Measurements from ENCODE around the gene ZNF664. TPM values are rescaled to one million over a fixed set of nuclear protein-coding genes. Genes with fewer than 3 reads are reported as not detected.

Gene ZNF664
- polyA plus RNA-seq, 1 experiment = 42.4 TPM

GRCh38 chr12:124044021-124044420, 71.0 kb downstream of the ZNF664 start:
- Histone ChIP-seq H3K27me3 (ENCODE audit: control insufficient read depth, insufficient read depth, low read length) (peaks cover 1% of the 10 kb centered on the region), H3K4me3 (ENCODE audit: low read depth, low read length) (no peak overlapping the region), H3K36me3 (ENCODE audit: control insufficient read depth, insufficient read depth, low read length) (no peaks in the 10 kb centered on the region)
- no peak for DNase-seq (ENCODE audit: low read depth)
- CTCF ChIA-PET = interaction anchor here (0.9 to 2.0 kb wide), 6 partner anchors 10 to 731 kb away, joined by 3 to 12 read pairs (median 4); no protein-coding TSS in a partner anchor
- TF ChIP-seq CTCF (IDR thresholded peaks at IDR 0.05; ENCODE audit: insufficient read depth, low read depth, low read length) = no peak
- POLR2A ChIA-PET = no interaction called here

- no peak overlapping the region for H3K4me3 ChIP-seq (ENCODE audit: low read depth, low read length)
- CTCF ChIA-PET = interaction anchor here (2.0 to 3.5 kb wide), 2 partner anchors 276 to 727 kb away, joined by 7 to 14 read pairs; no protein-coding TSS in a partner anchor
- no peaks in the 10 kb centered on the region for H3K36me3 ChIP-seq (ENCODE audit: control insufficient read depth, insufficient read depth, low read length)
- peaks cover 1% of the 10 kb centered on the region for H3K27me3 ChIP-seq (ENCODE audit: control insufficient read depth, insufficient read depth, low read length)
- no peak for DNase-seq (ENCODE audit: low read depth)
- no peak for TF ChIP-seq CTCF (IDR thresholded peaks at IDR 0.05; ENCODE audit: insufficient read depth, low read depth, low read length)
- POLR2A ChIA-PET = no interaction called here
Observed at GRCh38 chr12:124044809-124045321, 71.8 kb downstream of the ZNF664 start.

GRCh38 chr12:124045671-124046455, 72.8 kb downstream of the ZNF664 start:
- DNase-seq (ENCODE audit: low read depth) = no peak
- CTCF ChIA-PET = interaction anchor here (0.6 to 3.5 kb wide), 4 partner anchors 13 to 725 kb away, joined by 4 to 14 read pairs (median 6); no protein-coding TSS in a partner anchor
- TF ChIP-seq CTCF (IDR thresholded peaks at IDR 0.05; ENCODE audit: insufficient read depth, low read depth, low read length) = no peak
- Histone ChIP-seq H3K36me3 (ENCODE audit: control insufficient read depth, insufficient read depth, low read length) (no peaks in the 10 kb centered on the region), H3K4me3 (ENCODE audit: low read depth, low read length) (no peak overlapping the region), H3K27me3 (ENCODE audit: control insufficient read depth, insufficient read depth, low read length) (peaks cover 1% of the 10 kb centered on the region)
- POLR2A ChIA-PET = no interaction called here

GRCh38 chr12:124046456-124046740, 73.4 kb downstream of the ZNF664 start:
- H3K4me3 ChIP-seq (ENCODE audit: low read depth, low read length) = no peak overlapping the region
- peaks cover 1% of the 10 kb centered on the region for H3K27me3 ChIP-seq (ENCODE audit: control insufficient read depth, insufficient read depth, low read length)
- no peak for TF ChIP-seq CTCF (IDR thresholded peaks at IDR 0.05; ENCODE audit: insufficient read depth, low read depth, low read length)
- H3K36me3 ChIP-seq (ENCODE audit: control insufficient read depth, insufficient read depth, low read length) = no peaks in the 10 kb centered on the region
- ChIA-PET CTCF (interaction anchor here (0.6 to 3.5 kb wide), 4 partner anchors 14 to 725 kb away, joined by 4 to 14 read pairs (median 6); no protein-coding TSS in a partner anchor), POLR2A (no interaction called here)
- no peak for DNase-seq (ENCODE audit: low read depth)

GRCh38 chr12:124047045-124047566, 74.1 kb downstream of the ZNF664 start:
- no peaks in the 10 kb centered on the region for H3K36me3 ChIP-seq (ENCODE audit: control insufficient read depth, insufficient read depth, low read length)
- no peak for TF ChIP-seq CTCF (IDR thresholded peaks at IDR 0.05; ENCODE audit: insufficient read depth, low read depth, low read length)
- ChIA-PET CTCF (interaction anchor here (0.6 to 3.5 kb wide), 5 partner anchors 14 to 725 kb away, joined by 3 to 14 read pairs (median 4); no protein-coding TSS in a partner anchor), POLR2A (no interaction called here)
- H3K27me3 ChIP-seq (ENCODE audit: control insufficient read depth, insufficient read depth, low read length) = peaks cover 1% of the 10 kb centered on the region
- no peak for DNase-seq (ENCODE audit: low read depth)
- H3K4me3 ChIP-seq (ENCODE audit: low read depth, low read length) = no peak overlapping the region

Data from BJ (cell line).